ENCODE data around the gene COX5A. TPM values are rescaled to one million over a fixed set of nuclear protein-coding genes. Genes with fewer than 3 reads are reported as not detected.
A peak's percentile ranks its signal among the peaks of the same experiment; 100 is the strongest.

Gene COX5A
- polyA plus RNA-seq (ENCODE audit: insufficient read length in 4 of 4), result 100 to 1,000 TPM in 3 of 4 donors, 10 to 100 TPM in 1; 100.0 to 217 (median 204) TPM

DNA sequence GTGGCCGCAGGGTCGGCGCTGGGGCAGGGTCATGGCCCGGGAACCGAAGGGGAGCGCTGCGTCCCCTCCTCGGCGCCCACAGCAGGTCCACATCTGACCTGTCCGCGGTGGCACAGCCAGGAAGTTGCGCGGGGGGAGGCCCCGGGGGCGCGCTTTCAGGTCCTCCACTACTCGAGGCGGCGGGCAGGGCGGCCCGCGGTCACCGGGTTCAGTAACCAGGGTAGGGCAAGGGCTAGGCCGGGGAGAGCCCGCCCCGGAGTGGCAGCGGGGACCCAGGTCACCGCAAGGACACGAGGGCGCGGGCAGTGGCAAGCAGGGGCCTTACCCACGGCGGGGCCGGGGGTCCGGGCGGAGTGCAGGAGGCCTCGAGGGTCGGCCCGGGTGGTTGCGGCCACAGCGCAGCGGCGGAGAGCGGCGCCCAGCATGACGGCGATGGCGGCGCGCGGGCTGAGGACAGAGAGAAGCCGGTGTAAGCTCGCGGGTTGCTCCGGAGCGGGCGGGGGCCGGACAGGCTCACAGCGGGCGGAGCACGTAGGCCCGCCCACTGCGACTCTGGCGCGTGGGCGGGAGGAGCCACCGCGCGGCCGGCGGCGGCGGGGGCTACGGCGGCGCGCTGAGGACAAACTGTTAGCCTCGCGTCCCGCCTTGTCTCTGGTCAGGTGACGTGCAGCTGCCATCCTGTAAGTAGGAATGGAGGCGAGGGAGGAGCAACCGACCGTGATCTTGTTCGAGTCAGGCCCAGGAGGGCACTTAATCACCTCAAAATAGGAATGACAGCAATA lies at the start of gene COX5A:
TSS of gene COX5A (minus strand) at position 484 of the 782 bp plus-strand sequence. CDS start at position 425, 59 bp downstream.
- DNase-seq (ENCODE audit: low read depth in 4 of 4, low spot score in 3 of 4), result peak; percentile 82 to 94 (median 92)

DNA sequence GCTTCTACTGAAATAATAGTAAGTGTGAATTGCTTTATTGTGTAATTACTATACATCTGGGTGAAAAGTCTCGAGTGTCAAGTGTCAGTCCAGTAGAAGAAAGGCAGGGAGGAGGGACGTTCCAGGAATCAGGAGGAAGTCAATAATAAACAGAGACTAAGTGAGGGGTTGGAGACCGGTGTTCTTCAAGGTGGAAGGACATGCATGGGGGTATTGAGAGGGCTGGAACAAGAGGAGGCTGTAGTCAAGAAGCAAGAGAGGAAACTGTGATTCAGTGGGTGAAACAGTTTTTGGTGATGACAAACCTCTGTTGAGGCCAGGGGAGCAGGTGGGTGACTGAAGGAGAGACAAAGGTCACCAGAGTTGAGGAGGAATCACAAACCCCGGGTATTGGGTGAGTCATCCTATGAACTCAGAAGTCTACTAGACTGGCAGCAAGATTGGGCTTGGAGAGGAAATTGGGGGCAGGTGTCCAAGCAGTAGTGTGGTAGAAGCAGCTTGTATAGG lies 45.9 kb upstream of the COX5A start:
- no peak for DNase-seq (ENCODE audit: low read depth in 4 of 4, low spot score in 3 of 4)

- no peak for DNase-seq (ENCODE audit: low read depth in 4 of 4, low spot score in 3 of 4)
Observed at GRCh38 chr15:74982183-74982582, 44.3 kb upstream of the COX5A start.

- no peak for DNase-seq (ENCODE audit: low read depth in 4 of 4, low spot score in 3 of 4)
Observed at GRCh38 chr15:74978503-74978902, 40.6 kb upstream of the COX5A start.

GRCh38 chr15:74978077-74978476 lies 40.2 kb upstream of the COX5A start:
- DNase-seq (ENCODE audit: low read depth in 4 of 4, low spot score in 3 of 4), result no peak

DNA sequence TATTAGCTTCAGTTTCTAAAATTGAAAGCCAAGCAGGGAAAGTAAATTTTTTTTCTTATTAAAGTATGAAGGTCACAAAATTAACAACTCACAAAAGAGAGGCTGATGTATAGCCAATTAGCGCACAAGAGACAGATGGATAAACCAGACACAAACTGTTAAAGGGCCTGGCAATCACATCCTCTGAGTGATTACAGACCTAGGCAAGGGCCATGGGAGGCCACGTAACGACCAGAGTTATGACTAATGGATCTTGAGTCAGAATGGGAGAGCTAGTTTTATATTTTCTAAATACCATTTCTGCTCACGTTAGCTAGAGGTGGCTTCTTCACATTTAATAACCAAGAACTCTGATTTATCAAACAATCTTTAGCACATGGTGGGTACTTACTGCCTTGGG lies 39.7 kb upstream of the COX5A start:
- DNase-seq (ENCODE audit: low read depth in 4 of 4, low spot score in 3 of 4), result no peak

DNA sequence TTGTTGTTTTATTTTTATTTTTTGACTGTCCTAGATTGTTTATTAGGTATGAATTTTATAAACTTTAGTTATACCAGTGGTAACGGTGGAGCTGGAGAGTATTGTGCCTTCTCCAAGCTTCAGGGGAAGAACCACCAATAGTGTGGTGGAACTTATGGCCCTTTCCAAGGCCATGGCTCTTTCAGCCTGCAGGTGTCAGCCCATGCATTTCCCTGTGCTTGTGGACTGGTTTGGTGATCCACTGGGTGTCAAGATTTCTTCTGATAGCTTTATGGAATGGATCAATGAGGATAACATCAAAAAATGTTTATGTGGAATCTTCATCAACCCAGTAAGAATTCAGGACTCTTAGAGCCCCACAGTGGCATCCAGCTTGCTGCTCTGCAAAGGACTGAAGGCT lies 38.3 kb upstream of the COX5A start:
- DNase-seq (ENCODE audit: low read depth in 4 of 4, low spot score in 3 of 4), result no peak

GRCh38 chr15:74967670-74968069 lies 29.8 kb upstream of the COX5A start:
- DNase-seq (ENCODE audit: low read depth in 4 of 4, low spot score in 3 of 4), result no peak

GRCh38 chr15:74964794-74965193 lies 26.9 kb upstream of the COX5A start:
- no peak for DNase-seq (ENCODE audit: low read depth in 4 of 4, low spot score in 3 of 4)

GRCh38 chr15:74963213-74963612 lies 25.3 kb upstream of the COX5A start:
- no peak for DNase-seq (ENCODE audit: low read depth in 4 of 4, low spot score in 3 of 4)

- DNase-seq (ENCODE audit: low read depth in 4 of 4, low spot score in 3 of 4), result no peak
Observed at GRCh38 chr15:74962671-74963070, 24.8 kb upstream of the COX5A start.

DNA sequence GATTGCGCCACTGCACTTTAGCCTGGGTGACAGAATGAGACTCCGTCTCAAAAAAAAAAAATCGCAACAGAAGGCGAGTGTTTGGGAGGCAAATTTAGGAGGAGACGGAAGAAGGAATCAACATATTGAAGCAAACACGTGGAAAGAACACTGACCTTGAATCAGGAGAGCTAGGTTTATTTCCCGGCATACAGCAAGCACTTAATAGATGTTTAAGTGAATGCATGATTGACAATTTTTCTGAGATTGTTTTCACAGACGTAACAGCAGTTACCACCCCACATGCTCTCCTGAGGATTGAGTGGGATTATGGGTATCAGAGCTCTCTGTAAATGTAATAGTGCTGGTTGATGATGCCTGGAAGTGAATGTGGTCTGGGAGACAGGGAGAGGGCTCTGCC lies 24.3 kb upstream of the COX5A start:
- no peak for DNase-seq (ENCODE audit: low read depth in 4 of 4, low spot score in 3 of 4)

DNA sequence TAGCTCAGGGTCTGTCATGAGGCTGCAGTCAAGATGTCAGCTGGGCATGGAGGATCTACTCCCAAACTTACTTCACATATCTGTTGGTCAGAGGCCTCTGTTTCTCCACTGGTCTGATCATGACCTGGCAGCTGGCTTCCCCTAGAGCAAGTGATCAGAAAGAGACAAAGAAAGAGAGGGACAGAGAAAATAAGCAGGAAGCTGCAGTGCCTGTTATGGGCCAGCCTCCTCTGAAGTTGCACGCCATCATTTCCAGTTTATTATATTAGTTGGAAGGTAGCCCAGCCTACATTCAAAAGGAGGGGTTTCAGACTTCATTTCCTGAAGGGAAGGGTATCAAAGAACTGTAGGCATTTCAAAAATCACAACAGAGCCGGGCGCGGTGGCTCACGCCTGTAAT lies 23.7 kb upstream of the COX5A start:
- DNase-seq (ENCODE audit: low read depth in 4 of 4, low spot score in 3 of 4), result no peak

DNA sequence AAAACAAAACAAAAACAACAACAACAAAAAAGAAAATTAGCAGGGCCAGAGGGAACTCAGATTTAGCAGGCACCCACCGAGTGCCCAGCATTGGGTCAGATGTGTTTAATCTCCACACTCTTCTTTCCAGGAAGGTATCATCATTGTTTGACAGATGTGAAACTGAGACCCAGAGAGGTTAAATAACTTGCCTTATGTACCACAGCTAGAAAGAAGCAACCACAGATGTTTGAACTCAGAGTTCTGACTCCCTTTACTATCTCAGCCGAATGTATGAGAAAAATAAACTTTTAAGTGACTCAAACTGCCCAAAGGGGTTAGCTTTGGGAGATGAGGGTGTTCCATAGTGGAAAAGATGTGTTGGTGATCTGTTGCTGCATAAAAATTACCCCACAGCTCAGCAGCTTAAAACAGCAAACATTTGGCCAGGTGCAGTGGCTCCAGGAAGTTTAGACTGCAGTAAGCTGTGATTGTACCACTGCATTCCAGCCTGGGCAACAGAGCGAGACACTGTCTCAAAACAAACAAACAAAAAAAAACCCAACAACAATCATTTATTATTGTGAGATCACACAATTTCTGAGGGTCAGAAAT lies 23.2 kb upstream of the COX5A start:
- no peak for DNase-seq (ENCODE audit: low read depth in 4 of 4, low spot score in 3 of 4)

- DNase-seq (ENCODE audit: low read depth in 4 of 4, low spot score in 3 of 4), result no peak
Observed at GRCh38 chr15:74960286-74960685, 22.4 kb upstream of the COX5A start.

- DNase-seq (ENCODE audit: low read depth in 4 of 4, low spot score in 3 of 4), result no peak
Observed at GRCh38 chr15:74959586-74959939, 21.7 kb upstream of the COX5A start.

DNA sequence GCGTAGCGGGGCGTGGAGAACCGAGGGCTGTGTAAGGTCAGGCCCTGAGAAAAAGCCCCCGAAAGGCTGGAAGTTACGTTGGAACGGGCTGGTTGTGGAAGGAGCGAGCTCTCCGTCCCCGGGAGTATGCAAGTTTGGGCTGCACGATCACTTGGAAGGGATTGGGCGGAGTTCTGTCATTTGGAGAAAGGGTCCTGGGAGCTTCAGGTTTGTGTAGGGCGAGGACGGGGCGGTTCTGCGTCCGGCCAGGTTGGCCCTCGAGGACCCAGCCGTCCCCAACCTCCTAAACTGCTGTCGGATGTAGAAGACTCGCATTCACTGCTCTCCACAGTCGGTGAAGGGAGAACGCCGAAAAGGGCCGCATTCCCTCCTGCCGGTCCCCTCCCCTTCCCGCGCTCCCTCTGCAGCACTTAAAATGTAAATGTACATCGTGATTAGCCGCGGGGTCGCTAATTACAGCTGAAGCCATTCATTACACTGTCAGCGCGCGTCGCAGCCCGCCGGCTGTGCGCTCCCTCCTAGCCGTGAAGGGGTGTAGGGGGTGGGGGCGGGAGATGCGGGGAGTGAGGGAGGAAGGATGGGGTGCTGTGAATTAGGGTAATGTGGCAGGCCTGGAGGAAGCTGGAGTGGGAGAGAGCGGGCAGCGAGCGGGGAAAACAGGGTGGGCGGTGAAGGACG lies 21.2 kb upstream of the COX5A start:
- DNase-seq (ENCODE audit: low read depth in 4 of 4, low spot score in 3 of 4), result no peak

DNA sequence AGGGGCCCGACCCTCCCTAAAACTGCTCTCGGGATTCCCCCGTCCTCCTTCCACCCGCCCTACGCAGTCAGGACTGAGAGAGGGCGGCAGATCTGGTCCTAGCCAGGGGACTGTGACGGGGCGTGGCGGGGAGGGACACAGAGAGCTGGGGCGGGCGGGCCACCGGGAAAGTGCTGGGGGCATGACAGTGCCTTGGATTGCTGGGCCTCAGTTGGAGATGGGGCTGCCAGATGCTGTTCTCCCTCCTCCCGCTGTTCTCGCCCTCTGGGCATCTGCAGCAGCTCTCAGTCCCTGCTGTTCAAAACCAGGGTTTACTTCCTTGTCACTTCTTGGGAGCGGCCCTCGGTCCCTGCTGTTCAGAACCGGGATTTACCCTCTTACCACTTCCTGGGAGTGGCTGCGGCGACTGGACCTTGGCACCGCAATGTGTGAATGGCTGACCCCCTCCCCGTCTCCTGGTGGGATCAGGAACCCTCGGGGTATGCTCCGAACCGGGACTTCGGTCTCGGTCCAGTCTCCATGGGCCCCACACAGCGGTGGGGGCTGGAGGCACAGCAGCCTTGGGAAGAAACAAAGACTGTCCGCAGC lies 20.5 kb upstream of the COX5A start:
- DNase-seq (ENCODE audit: low read depth in 4 of 4, low spot score in 3 of 4), result no peak

DNA sequence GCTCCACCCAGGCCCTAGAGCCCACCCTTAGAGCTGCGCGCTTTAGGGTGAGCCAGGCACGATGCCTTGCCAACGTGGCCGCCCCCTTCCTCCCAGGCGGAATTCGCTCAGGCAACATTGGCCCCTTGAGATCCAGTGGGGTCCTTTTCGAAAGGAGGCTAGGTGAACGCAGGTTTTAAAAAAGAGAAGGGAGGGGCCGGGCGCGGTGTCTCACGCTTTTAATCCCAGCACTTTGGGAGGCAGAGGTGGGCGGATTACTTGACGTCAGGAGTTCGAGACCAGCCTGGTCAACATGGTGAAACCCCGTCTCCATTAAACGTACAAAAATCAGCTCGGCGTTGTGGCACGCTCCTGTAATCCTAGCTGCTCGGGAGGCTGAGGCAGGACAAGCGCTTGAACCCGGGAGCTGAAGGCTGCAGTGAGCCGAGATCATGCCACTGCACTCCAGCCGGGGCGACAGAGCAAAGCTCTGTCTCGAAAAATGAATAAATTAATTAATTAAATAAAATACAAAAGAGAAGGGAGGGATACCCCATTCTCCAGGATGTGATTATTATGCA lies 19.7 kb upstream of the COX5A start:
- DNase-seq (ENCODE audit: low read depth in 4 of 4, low spot score in 3 of 4), result no peak

- no peak for DNase-seq (ENCODE audit: low read depth in 4 of 4, low spot score in 3 of 4)
Observed at GRCh38 chr15:74956648-74957475, 19.0 kb upstream of the COX5A start, which contains the start of gene RPP25. TSS of gene RPP25 (minus strand) at chr15:74956772. CDS start at chr15:74956583, 189 bp downstream.

Measured in left renal pelvis (tissue), 4 donors.